Breast epithelium (tissue), 3 donors: ENCODE data around the gene NRROS.

Source experiments
- POLR2A ChIP-seq: fragments of 450-650 bp; IDR thresholded peaks from one replicate; pipeline ENCODE4 v1.6.1; 2016; ENCODE audit warnings: antibody characterized with exemption, mild to moderate bottlenecking, moderate library complexity
- TF ChIP-seq, protein P1 (sequence below), 3 donors: fragments of 450-650 bp; IDR thresholded peaks; one replicate each; pipeline ENCODE4 v1.5.1; 2016 to 2017; ENCODE audit warnings: antibody characterized with exemption in 3 of 3, mild to moderate bottlenecking in 3 of 3, moderate library complexity in 3 of 3

DNA sequence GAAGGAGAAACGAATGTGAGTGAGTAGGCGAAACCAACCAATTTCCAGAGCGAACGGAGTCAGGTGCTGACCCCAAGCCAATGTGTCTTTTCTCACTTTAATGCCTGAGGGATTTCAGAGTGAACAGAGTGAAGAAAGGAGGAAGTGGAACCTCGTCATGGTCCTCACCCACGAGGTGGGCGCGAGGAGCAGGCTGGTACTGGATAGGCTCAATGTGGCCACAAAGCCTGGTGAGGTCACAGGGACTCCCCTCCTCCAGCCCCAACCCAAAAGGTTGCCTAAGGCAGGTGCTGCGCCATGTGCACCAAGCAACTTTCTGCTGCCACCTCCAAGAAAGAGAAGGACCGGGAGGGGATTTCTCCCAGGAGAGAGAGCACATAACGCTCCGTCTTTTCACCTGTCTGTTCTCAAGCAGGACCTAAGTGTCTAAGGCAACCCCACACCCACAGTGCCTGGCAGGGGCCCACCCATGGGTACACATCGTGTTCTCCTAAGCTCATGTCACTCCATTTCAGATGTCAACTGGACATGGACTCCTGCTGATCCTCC is 3.8 kb downstream of the NRROS start:
- TF ChIP-seq, protein P1, sequence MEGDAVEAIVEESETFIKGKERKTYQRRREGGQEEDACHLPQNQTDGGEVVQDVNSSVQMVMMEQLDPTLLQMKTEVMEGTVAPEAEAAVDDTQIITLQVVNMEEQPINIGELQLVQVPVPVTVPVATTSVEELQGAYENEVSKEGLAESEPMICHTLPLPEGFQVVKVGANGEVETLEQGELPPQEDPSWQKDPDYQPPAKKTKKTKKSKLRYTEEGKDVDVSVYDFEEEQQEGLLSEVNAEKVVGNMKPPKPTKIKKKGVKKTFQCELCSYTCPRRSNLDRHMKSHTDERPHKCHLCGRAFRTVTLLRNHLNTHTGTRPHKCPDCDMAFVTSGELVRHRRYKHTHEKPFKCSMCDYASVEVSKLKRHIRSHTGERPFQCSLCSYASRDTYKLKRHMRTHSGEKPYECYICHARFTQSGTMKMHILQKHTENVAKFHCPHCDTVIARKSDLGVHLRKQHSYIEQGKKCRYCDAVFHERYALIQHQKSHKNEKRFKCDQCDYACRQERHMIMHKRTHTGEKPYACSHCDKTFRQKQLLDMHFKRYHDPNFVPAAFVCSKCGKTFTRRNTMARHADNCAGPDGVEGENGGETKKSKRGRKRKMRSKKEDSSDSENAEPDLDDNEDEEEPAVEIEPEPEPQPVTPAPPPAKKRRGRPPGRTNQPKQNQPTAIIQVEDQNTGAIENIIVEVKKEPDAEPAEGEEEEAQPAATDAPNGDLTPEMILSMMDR (IDR thresholded peaks at IDR 0.05), result no peak
- TF ChIP-seq POLR2A, result no peak
